Astrocyte (in vitro differentiated cells and primary cell): Measurements from ENCODE around the gene ST6GAL2. TPM values are rescaled to one million over a fixed set of nuclear protein-coding genes. Genes with fewer than 3 reads are reported as not detected.

Experiments
- DNase-seq: peaks from one replicate; pipeline ENCODE4 v3.0.0-alpha.2; 2010; ENCODE audit warnings: low read depth
- FAIRE-seq: peaks from 2 replicates; lab custom pipeline; 2011; peaks lifted over from hg19 to GRCh38; lab: Jason Lieb, UNC
- H2AFZ ChIP-seq: 2 replicates; pipeline ENCODE4 v1.6.0; 2012; ENCODE audit warnings: low read depth, low read length, inconsistent platforms
- H3K27ac ChIP-seq: 2 replicates; pipeline ENCODE4 v1.5.1; 2011; ENCODE audit warnings: low read depth, low read length, inconsistent platforms
- H3K27me3 ChIP-seq: 2 replicates; pipeline ENCODE4 v1.6.0; 2011; ENCODE audit warnings: low read length, inconsistent platforms; ENCODE audit not compliant: insufficient read depth
- H3K36me3 ChIP-seq: 2 replicates; pipeline ENCODE4 v1.5.1; 2011; ENCODE audit warnings: low read length, inconsistent platforms; ENCODE audit not compliant: insufficient read depth
- H3K4me1 ChIP-seq: 2 replicates; pipeline ENCODE4 v1.5.1; 2011; ENCODE audit warnings: low read length, inconsistent platforms; ENCODE audit not compliant: insufficient read depth
- H3K4me2 ChIP-seq: 2 replicates; pipeline ENCODE4 v1.6.0; 2012; ENCODE audit warnings: low read length, inconsistent platforms
- H3K4me3 ChIP-seq: 2 replicates; pipeline ENCODE4 v1.5.1; 2011; ENCODE audit warnings: low read depth, mild to moderate bottlenecking, low read length, inconsistent platforms; ENCODE audit not compliant: insufficient read depth
- H3K79me2 ChIP-seq: 2 replicates; pipeline ENCODE4 v1.6.0; 2012; ENCODE audit warnings: mild to moderate bottlenecking, low read length, inconsistent platforms; ENCODE audit not compliant: insufficient read depth
- H3K9ac ChIP-seq: 2 replicates; pipeline ENCODE4 v1.6.0; 2012; ENCODE audit warnings: mild to moderate bottlenecking, low read length, inconsistent platforms
- H3K9me3 ChIP-seq: 2 replicates; pipeline ENCODE4 v1.5.1; 2012; ENCODE audit warnings: low read depth, mild to moderate bottlenecking, low read length, inconsistent platforms; ENCODE audit not compliant: insufficient read depth
- H4K20me1 ChIP-seq: 2 replicates; pipeline ENCODE4 v1.6.0; 2012; ENCODE audit warnings: low read length, inconsistent platforms; ENCODE audit not compliant: insufficient read depth
- H3K27ac Mint-ChIP-seq: one replicate; pipeline ENCODE4 v1.8.0; 2021; ENCODE audit warnings: mild to moderate bottlenecking, mixed read lengths; ENCODE audit not compliant: unreplicated experiment
- H3K27me3 Mint-ChIP-seq: one replicate; pipeline ENCODE4 v1.8.0; 2021; ENCODE audit warnings: low read depth, mixed read lengths; ENCODE audit not compliant: unreplicated experiment
- H3K36me3 Mint-ChIP-seq: one replicate; pipeline ENCODE4 v1.8.0; 2021; ENCODE audit warnings: low read depth, mixed read lengths; ENCODE audit not compliant: unreplicated experiment
- H3K4me1 Mint-ChIP-seq: one replicate; pipeline ENCODE4 v1.8.0; 2021; ENCODE audit warnings: low read depth, mixed read lengths; ENCODE audit not compliant: unreplicated experiment
- H3K4me3 Mint-ChIP-seq: one replicate; pipeline ENCODE4 v1.8.0; 2021; ENCODE audit warnings: mild to moderate bottlenecking, moderate library complexity, mixed read lengths; ENCODE audit not compliant: unreplicated experiment
- H3K9me3 Mint-ChIP-seq: one replicate; pipeline ENCODE4 v1.8.0; 2021; ENCODE audit warnings: mild to moderate bottlenecking, mixed read lengths; ENCODE audit not compliant: unreplicated experiment
- EZH2 ChIP-seq: IDR thresholded peaks from 2 replicates; pipeline ENCODE4 v1.6.1; 2012; ENCODE audit warnings: mild to moderate bottlenecking, low read length, inconsistent platforms; ENCODE audit not compliant: insufficient read depth
- total RNA-seq: library from RNA; stranded (reverse); gene quantifications from 2 replicates; pipeline ENCODE4 v1.2.1, GENCODE V29; 2021
- TF ChIP-seq, protein P1 (sequence below): IDR thresholded peaks from 2 replicates; pipeline ENCODE4 v1.5.1; 2011; ENCODE audit warnings: low read depth, mild to moderate bottlenecking, inconsistent platforms, low read length, moderate library complexity; ENCODE audit not compliant: insufficient read depth

Gene ST6GAL2
- total RNA-seq, 1 donor from 2014 or later: 59.8 TPM

DNA sequence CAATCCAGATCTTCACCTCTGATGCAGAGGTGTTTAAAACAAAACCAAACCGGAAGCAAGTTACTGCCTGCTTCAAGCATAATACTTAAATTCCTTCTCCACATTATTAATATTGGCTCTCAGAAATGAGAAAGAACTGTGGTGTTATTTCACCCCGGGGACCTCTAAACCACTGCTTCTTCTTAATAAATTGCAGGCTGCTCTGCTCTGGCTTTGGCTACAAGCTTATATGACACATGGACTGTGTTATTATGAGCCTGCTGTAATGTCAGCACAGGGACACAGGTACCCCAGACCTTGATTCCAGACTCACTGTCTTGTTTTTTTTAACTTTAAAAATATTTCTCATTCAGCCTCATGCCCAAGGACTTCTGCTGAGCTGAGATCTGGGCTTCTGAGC is 45.1 kb downstream of the ST6GAL2 start:
- H3K36me3 Mint-ChIP-seq: peaks cover 12% of the 10 kb centered on the region
- Histone ChIP-seq H3K27ac (no peak overlapping the region), H3K79me2 (peaks cover 9% of the 10 kb centered on the region), H4K20me1 (peaks cover 7% of the 10 kb centered on the region), H2AFZ (no peak overlapping the region), H3K27me3 (no peaks in the 10 kb centered on the region), H3K9ac (no peak overlapping the region), H3K4me3 (no peak overlapping the region), H3K36me3 (no peaks in the 10 kb centered on the region), H3K4me1 (no peaks in the 10 kb centered on the region), H3K4me2 (no peak overlapping the region), H3K9me3 (no peaks in the 10 kb centered on the region)
- no peak overlapping the region for H3K27ac Mint-ChIP-seq
- no peak for FAIRE-seq
- no peak overlapping the region for H3K4me3 Mint-ChIP-seq
- H3K27me3 Mint-ChIP-seq: peaks cover 6% of the 10 kb centered on the region
- peaks cover 2% of the 10 kb centered on the region for H3K9me3 Mint-ChIP-seq
- no peak for DNase-seq
- H3K4me1 Mint-ChIP-seq: peaks cover 22% of the 10 kb centered on the region
- TF ChIP-seq EZH2: no peak
- TF ChIP-seq, protein P1, sequence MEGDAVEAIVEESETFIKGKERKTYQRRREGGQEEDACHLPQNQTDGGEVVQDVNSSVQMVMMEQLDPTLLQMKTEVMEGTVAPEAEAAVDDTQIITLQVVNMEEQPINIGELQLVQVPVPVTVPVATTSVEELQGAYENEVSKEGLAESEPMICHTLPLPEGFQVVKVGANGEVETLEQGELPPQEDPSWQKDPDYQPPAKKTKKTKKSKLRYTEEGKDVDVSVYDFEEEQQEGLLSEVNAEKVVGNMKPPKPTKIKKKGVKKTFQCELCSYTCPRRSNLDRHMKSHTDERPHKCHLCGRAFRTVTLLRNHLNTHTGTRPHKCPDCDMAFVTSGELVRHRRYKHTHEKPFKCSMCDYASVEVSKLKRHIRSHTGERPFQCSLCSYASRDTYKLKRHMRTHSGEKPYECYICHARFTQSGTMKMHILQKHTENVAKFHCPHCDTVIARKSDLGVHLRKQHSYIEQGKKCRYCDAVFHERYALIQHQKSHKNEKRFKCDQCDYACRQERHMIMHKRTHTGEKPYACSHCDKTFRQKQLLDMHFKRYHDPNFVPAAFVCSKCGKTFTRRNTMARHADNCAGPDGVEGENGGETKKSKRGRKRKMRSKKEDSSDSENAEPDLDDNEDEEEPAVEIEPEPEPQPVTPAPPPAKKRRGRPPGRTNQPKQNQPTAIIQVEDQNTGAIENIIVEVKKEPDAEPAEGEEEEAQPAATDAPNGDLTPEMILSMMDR: no peak

- Histone ChIP-seq H3K9me3 (no peaks in the 10 kb centered on the region), H2AFZ (no peak overlapping the region), H3K9ac (no peak overlapping the region), H4K20me1 (peaks cover 4% of the 10 kb centered on the region), H3K4me1 (no peaks in the 10 kb centered on the region), H3K4me2 (no peak overlapping the region), H3K79me2 (peaks cover 2% of the 10 kb centered on the region), H3K36me3 (no peaks in the 10 kb centered on the region), H3K27ac (no peak overlapping the region), H3K27me3 (no peaks in the 10 kb centered on the region), H3K4me3 (no peak overlapping the region)
- no peak for FAIRE-seq
- Mint-ChIP-seq H3K27me3 (peaks cover 6% of the 10 kb centered on the region), H3K4me3 (no peak overlapping the region), H3K27ac (peak overlapping the region; percentile 30), H3K9me3 (peaks cover 2% of the 10 kb centered on the region), H3K4me1 (peaks cover 18% of the 10 kb centered on the region), H3K36me3 (peaks cover 12% of the 10 kb centered on the region)
- no peak for TF ChIP-seq EZH2
- TF ChIP-seq, protein P1: peak; percentile 27
- no peak for DNase-seq
These were observed 45.9 kb downstream of the ST6GAL2 start for GRCh38 chr2:106839849-106840595.

- peaks cover 26% of the 10 kb centered on the region for H3K36me3 Mint-ChIP-seq
- Histone ChIP-seq H3K27ac (no peak overlapping the region), H3K9ac (no peak overlapping the region), H3K4me2 (no peak overlapping the region), H3K4me3 (no peak overlapping the region), H3K27me3 (no peaks in the 10 kb centered on the region), H3K4me1 (no peaks in the 10 kb centered on the region), H3K79me2 (no peaks in the 10 kb centered on the region), H3K36me3 (no peaks in the 10 kb centered on the region), H4K20me1 (peaks cover 4% of the 10 kb centered on the region), H3K9me3 (no peaks in the 10 kb centered on the region), H2AFZ (no peak overlapping the region)
- FAIRE-seq (peak; percentile 58), DNase-seq (no peak)
- no peaks in the 10 kb centered on the region for H3K4me1 Mint-ChIP-seq
- TF ChIP-seq, protein P1: no peak
- no peak for TF ChIP-seq EZH2
- peaks cover 2% of the 10 kb centered on the region for H3K9me3 Mint-ChIP-seq
- H3K27me3 Mint-ChIP-seq: peaks cover 1% of the 10 kb centered on the region
- H3K4me3 Mint-ChIP-seq: no peak overlapping the region
- H3K27ac Mint-ChIP-seq: no peak overlapping the region
These were observed 52.7 kb downstream of the ST6GAL2 start for GRCh38 chr2:106833256-106833655.
